NCI-H2081 (cell line): Measurements from ENCODE around the gene ZACN.
"Not testable (repeated sequence)": the region's sequence is repeated elsewhere in the genome, so short reads cannot be mapped to it uniquely, and the experiment has no call there.

Source experiments
- DNase-seq, 2 experiments: peaks; one replicate each; lab custom pipeline; 2025; lab: John Stamatoyannopoulos, UW

ZACN gene

GRCh38 chr17:76078860-76079534, at the start of gene ZACN:
TSS of gene ZACN (plus strand) at chr17:76079182. CDS start at chr17:76079265, 83 bp downstream.
- peak; percentile 44 to 56 for DNase-seq

DNA sequence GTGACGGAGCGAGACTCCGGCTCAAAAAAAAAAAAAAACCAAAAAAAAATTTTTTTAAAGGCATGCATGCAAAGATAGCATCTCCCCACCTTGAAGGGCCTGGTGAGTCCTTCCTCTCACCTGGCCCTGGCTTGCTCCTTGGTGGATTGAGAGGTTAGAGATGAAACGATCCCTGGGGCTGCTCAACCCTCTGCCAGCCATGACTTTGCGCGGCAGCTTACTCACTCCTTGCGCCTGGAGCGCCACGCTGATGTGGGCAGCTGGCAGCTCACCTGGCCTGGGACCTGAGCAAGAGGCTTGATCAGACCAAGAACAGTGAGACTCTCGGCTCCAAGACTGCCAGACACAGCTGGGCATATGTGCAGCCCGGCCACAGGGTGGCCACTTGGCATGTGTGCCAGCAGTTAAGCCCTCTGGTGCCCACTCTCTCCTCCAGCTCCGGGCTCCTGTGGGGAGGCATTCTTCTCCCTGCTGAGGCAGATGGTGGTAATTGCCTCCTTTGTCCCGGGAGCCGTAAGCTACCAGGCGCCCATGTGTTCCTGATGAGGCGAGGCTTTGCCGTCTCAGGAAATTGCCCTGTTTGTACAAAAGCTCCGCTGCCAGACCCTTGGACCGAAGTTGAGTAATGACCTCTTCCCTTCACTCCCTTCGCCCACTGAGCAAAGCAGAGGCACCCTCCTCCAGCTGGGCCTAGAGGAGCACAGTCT, 46.8 kb upstream of the ZACN start:
- peak; percentile 79 to 88 for DNase-seq

GRCh38 chr17:76032780-76033108, 46.2 kb upstream of the ZACN start:
- no peak for DNase-seq

GRCh38 chr17:76033139-76033538, 45.8 kb upstream of the ZACN start:
- no peak for DNase-seq

DNA sequence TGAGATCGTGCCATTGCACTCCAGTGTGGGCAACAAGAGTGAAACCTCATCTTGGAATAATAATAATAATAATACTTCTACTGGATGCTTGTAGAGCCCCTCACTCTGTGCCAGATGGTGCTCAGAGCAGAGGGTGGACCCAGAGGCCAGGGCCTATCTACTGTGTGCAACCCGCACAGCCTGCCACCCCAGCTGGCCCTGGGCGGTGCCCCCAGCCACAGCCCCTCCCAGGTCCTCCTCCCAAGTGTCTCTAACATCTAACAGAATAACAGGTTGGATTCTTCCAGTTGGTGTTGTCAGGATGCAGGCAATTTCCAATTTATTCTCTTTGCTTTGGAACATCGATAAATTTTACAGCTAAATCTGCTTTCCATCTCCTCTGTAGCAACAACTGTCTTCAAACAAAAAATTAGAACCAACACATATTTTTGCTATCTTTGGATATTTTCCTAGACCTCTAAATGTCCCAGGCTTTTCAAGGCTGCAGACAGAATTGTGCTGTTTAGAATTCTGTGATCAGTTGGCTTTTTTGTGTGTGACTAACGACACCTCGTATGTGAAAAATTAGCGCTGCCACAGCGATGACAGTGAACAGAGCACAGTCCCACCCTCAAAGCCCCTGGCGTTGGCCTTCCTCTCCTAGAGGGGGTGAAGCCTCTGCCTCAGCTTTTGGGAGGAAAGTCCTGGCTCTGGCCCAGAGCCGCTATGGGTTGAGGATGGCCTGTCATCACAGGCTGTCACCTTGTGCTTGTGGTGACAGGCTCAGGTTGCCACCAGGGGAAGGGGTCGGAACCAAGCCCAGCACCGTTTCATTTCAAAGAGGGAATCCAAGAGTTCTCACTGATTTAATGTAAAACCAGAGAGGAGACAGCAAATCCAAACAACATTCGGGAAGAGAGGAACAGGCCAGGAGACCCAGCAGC, 44.3 kb upstream of the ZACN start:
- DNase-seq: no peak

DNA sequence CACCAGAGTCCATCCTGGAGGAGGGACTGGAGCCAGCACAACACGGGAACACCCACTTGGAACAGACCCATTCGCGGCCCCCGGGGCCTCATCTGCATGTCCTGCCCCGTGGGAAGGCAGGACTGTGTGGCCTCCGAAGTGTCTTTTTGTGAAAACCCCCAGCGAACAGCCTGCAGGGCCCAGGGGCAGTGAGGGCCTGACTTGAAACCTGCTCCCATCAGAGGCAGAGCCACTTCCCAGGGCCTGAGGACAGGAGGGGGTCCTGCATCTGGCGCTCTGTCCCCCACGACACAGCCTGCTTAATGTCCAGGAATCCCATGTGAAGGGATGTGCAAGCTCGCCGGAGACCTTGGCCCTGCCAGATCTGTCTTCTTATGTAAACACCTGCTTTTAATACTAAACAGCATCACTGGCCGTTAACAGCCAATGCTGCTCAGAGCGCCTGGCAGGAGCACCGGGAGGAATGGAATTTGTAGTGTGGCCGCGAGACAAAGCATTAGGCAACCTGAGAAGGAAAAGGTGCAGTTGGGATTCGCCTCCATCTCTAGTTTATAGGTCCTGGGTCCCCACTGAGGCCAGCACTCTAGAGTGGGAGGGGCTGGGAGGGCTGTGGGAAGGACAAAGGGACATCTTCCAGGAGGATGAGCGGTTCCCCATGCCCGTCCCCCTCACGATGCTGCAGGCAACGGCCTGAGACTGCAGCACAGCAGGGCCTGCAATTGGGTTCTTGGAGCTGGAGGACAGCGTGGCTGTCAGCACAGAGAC, 42.3 kb upstream of the ZACN start:
- DNase-seq: peak in 1 of 2 experiments; percentile 33

DNA sequence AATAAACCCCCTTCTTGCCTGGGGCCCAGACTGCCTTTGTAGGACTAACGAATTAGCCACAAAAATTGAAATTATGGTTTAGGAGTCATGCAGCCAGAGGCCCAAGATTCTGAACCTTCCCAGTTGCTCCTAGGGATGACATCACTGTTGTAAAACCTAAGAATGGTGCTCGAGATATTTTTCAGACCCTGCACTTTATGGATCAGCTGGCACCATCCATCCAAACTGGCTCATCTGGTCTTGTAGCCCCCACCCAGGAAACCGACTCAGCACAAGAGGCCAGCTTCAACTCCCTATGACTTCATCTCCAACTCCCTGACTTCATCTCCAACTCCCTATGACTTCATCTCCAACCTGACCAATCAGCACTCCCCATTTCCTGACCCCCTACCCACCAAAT, 40.9 kb upstream of the ZACN start:
- DNase-seq: no peak

DNA sequence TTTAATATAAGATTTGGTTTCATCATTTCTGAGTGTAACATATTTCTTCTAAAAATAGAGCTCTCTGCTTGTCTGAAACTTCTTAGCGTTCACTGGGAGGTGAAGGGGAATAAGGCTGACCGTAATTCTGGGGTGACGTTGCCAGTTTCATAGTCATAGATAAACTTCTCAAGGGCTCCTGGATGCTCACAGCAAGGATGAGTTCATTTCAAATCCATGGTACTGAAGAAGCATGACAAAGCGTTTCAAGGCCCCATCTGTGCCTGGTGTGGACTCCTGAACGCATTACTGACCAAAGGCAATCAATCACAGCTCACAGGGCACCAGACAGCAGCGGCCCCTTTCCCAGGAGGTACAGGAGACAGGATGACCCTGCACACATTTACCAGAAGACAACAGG, 39.9 kb upstream of the ZACN start:
- DNase-seq: no peak

GRCh38 chr17:76040376-76040775, 38.6 kb upstream of the ZACN start:
- no peak for DNase-seq

DNA sequence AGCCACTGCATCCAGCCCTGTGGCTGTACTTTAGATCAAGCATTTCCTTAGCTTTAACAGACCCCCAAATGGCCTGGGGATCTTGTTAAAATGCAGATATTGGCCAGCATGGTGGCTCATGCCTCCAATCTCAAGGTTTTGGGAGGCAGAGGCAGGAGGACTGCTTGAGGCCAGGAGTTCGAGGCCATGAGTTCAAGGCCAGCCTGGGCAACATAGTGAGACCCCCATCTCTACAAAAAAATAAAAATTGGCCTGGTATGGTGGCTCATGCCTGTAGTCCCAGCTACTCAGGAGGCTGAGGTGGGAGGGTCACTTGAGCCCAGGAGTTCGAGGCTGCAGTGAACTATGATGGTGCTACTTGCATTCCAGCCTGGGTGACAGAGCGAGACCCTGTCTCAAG, 36.1 kb upstream of the ZACN start:
- not testable (repeated sequence) for DNase-seq

DNA sequence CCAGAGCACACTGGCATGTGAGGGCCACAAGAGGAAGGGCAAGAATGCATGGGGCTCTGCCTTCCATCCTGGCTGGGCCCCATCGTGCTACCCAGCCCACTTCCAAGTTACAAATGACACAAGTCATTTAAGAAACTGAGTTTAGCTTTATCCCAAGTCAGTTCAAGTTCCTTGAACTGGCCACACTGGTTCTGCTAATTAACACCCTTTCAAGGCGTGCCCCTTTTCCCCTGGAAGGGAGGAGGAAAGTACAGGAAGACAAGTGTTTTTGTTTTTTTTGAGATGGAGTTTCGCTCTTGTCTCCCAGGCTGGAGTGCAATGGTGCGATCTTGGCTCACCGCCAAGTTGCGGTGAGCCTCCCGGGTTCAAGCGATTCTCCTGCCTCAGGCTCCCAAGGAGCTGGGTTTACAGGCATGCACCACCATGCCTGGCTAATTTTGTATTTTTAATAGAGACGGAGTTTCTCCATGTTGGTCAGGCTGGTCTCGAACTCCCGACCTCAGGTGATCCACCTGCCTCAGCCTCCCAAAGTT, 34.4 kb upstream of the ZACN start:
- DNase-seq: not testable (repeated sequence)

DNA sequence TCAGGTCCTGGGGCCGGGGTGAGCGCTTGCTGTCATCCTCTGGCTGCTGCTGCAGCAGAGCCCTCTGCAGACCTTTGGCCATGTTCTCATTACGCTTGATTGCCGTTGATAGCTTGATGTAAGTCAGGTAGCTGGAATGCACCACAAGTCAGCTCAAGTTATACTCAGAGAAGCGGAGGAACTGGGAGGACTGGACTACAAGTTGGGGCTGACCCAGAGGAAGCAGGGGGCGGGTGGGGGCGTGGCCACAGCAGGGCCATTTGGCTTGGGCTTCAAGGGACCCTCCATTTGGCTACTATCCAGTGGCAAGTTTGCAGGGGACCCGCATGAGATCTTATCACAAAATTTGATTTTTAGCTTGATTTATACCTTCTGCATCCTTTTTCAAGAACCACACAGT, 32.9 kb upstream of the ZACN start:
- no peak for DNase-seq

DNA sequence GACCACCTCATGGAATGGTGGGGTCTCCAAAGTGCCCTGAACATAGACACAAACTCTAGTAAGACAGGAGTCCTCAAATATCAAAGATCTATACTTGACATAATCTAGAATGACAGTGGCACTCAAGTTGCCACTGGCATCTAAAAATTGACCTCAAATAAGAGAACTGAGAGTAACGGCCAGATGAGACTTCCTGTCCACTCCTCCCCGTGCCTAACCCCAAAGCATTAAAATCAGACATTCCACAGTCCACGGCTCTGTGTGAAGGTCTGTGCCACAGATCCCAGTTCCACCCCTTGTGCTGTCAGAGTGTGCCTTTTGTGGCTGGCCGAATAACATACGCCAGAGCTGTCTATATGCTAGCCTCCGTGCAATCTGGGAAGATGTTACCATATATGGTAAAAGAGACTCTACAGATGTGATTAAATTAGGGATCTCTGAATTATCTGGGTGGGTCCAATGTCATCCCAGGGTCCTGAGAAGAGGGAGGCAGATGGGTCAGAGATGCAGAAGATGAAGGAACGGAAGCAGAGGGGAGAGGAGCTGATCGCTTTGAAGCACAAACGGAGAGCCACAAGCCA, 30.9 kb upstream of the ZACN start:
- DNase-seq: no peak

DNA sequence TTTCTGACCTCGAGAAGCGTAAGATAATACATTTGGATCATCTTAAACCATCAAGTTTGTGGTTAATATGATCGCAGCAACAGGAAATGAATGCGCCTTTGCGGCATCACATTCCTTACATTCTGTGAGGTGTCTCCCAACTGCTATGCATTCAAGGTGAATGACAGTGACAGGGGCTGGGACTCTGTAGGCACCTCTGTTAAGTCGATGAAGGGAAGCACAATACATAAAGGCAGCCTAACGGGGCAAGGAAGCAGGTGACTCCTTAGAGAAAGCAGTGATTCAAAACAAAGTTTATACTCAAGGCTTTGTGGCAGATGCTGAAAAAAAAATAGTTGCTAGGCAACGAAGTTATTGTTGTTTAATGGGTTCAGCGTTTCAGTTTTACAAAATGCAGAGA, 30.3 kb upstream of the ZACN start:
- DNase-seq: no peak

DNA sequence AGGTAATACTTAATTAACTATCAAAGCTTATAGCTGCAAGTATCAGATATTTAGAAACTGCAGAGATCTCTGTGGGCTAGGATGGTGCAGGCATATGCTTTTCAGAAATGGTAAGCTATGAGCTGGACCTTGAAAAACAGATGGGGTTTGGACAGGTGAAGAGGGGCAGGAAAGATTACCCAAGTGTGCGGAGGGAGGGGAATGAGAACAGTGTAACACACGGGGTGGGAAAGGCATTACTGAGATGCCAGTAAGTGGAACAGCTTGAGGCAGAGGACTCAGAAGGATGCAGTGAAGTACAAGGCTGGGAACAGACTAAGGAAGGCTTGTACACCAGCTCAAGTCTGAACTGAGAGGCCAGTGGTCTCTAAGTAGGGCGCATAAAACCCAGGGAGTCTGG, 29.7 kb upstream of the ZACN start:
- DNase-seq: no peak

DNA sequence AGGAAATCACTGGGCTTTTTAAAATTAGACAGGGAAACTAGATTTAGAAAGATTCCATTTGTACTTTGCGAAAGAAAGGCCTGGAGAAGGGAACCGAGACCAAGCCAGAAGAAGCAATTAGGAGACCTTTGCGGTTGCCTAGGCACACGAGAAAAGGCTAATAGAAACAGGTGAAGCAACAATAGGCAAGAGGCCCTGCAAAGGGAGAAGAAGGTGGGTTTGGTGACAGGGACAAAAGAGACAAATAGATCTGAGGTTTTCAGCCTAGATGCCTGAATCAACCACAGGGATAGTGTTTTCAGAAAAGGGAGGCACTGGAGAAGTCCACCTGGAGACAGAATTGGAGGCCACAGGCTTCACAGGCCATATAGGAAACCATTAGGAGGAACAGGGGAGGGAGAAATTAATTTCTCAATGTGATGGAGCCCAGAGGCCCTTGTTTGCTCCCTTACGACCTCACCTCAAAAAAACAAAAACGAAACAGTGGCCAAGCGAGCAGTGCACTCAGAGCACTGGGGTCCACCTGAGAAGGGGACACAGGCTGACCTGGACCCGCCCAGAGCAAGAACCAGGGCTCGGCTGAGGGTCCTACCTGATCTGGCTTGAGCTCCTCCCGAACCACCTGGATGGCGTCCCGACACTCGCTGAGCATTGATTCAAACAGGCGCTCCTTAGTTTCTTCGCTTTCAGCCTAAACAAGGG, 29.0 kb upstream of the ZACN start:
- no peak for DNase-seq

DNA sequence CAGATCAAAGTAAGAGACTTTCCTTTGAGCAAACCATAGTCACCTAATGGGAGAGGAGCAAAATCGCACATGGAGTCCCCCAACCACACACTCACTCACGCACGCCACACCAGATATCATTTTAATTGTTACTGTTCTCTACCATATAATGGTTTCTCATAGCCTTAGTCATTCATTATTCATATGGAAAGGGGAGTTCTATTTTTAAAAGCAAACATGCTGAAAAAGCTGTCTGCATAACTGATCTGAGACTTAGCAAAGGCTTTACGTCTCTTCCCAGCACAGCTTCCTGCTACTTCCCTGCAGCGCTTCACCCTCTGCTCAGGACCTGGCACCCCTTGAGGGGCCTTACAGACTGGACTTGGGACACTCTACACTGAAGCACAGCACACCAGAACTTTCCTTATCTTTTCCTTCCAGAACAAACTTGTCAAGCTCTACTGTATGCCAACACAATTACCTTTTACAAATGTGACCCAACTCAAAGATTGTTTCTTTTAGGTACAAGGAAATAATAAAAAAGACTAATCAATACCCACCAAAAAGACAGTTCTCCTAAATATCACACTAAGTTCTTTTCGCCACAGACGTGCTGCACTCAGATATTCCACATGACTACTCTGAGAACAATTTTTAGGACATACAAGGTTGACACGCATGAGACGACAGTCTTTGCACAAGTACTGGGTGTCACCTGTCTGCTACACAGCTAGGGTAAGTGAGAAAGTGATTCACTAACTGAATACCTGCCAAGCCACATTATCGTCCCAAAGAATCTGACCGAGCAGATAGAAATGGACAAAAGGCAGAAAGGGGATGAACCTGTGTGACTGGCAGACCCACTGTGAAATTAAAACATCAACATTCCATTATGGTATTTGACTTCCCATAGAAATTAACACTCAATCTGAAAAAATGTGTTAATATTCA, 28.2 kb upstream of the ZACN start:
- DNase-seq: no peak

DNA sequence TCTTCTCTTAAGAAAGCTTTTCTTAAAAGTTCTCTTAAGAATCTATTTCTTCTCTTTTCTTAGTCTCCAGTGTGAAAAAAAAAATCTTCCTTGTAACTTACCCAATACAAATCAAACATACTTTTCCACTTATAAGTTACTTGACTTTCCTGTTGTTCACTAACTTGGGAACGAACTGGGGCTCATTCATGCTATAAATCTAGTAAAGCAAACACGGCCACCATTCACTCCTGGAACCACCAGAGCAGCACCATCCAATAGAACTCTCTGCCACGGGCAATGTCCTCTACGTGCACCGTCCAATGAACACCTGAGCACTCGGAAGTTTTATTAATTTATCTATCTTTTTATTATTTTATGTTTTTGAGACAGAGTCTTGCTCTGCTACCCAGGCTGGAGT, 27.4 kb upstream of the ZACN start:
- DNase-seq: no peak

DNA sequence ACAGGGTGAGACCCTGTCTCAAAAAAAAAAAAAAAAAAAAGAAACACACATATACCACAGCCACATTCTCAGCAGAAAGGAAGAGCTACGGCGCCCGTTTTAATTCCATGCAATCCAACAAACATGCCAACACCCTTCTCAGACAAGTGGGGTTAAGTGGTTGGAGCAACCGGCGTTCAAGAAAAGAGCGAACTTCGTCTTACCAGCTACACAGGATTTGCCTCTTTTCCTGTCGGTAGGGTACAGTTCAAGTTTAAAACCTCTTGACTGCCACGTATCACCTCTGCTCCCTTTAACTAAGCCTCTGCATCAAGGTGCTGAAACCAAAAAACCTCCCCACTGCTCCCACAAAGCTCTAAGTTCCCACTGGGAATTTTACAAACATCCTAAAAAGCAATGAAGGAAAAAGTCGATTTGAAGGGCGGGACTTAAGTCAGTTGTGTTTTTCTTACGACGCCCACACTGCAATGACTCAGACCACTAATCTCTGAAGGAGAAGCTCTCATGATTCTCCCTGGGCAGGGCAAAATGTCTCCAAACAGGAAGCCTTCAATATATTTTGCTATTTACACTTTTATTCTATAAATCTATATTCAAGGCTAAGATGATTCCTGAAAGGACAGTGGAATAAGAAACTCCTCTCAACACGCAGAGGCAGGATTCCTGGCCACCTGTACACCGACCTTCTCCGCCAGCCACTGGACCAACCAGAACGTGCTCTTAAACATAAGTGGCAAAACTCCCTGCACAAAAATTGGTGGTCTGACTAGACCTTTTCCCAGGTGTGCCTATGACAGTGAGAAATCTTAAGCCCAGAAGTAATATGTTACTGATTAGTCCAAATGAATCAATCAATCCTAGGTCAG, 25.5 kb upstream of the ZACN start:
- DNase-seq: no peak
